Breast epithelium (tissue), 4 donors: Measurements from ENCODE around the gene CLTB. TPM values are rescaled to one million over a fixed set of nuclear protein-coding genes. Genes with fewer than 3 reads are reported as not detected.

Source experiments
- DNase-seq, 2 donors: peaks; one replicate each; pipeline ENCODE4 v3.0.0-alpha.2; 2019; ENCODE audit warnings: low spot score in 2 of 2
- H3K27ac ChIP-seq, 2 donors: fragments of 200-600 bp; sonication (generic) in 1 of 2; one replicate each; pipeline ENCODE4 v1.5.1; 2016 to 2019; ENCODE audit warnings: mild to moderate bottlenecking in 1 of 2
- H3K27me3 ChIP-seq, 2 donors: fragments of 200-600 bp; sonication (generic) in 1 of 2; one replicate each; pipeline versions ENCODE4 v1.5.1 to v1.6.0; 2017 to 2019; ENCODE audit warnings: control low read depth in 1 of 2, mild to moderate bottlenecking in 1 of 2
- H3K36me3 ChIP-seq: fragments of 200-600 bp; one replicate; pipeline ENCODE4 v1.5.1; 2019
- H3K4me1 ChIP-seq, 2 donors: fragments of 200-600 bp; sonication (generic); one replicate each; pipeline ENCODE4 v1.5.1; 2016 to 2019; ENCODE audit warnings: control low read depth in 1 of 2
- H3K4me3 ChIP-seq, 3 donors: fragments of 200-600 bp; sonication (generic); 1 replicate in 2 of 3; 2 replicates in 1 of 3; pipeline ENCODE4 v1.5.1; 2016 to 2019; ENCODE audit warnings: mild to moderate bottlenecking in 3 of 3, moderate library complexity in 2 of 3
- H3K9me3 ChIP-seq, 2 donors: fragments of 200-600 bp; sonication (generic) in 1 of 2; one replicate each; pipeline ENCODE4 v1.5.1; 2016 to 2019; ENCODE audit warnings: control low read depth in 1 of 2
- CTCF ChIP-seq, 3 donors: fragments of 450-650 bp; IDR thresholded peaks; one replicate each; pipeline ENCODE4 v1.5.1; 2016 to 2017; ENCODE audit warnings: antibody characterized with exemption in 3 of 3, mild to moderate bottlenecking in 3 of 3, moderate library complexity in 3 of 3
- POLR2A ChIP-seq: fragments of 450-650 bp; IDR thresholded peaks from one replicate; pipeline ENCODE4 v1.6.1; 2016; ENCODE audit warnings: antibody characterized with exemption, mild to moderate bottlenecking, moderate library complexity
- POLR2AphosphoS5 ChIP-seq, 3 donors: sonication (generic); formaldehyde crosslinking; IDR thresholded peaks; one replicate each; pipeline ENCODE4 v1.6.1; 2017; ENCODE audit warnings: antibody characterized with exemption in 3 of 3
- intact Hi-C: fragments of 100-400 bp; cut with DNase I; formaldehyde crosslinking; loops from one replicate; pipeline ENCODE4 v1.15.1; 2023; ENCODE audit warnings: low total_unique reads
- total RNA-seq, 3 donors: library from RNA; depleted of rRNA; stranded (reverse); fragments of >200 nt; gene quantifications; one replicate each; pipeline ENCODE4 v1.1.0, GENCODE V29; 2016

Gene CLTB
- total RNA-seq, 3 donors from 2014 or later, result 91.0 to 122 (median 121) TPM

GRCh38 chr5:176361437-176362232 is 54.7 kb downstream of the CLTB start, which contains the start of gene KIAA1191:
Gene KIAA1191 (minus strand): TSS chr5:176361764. CDS start chr5:176359508, 2,256 bp downstream.
- Histone ChIP-seq H3K4me1 (no peaks in the 10 kb centered on the region), H3K36me3 (no peaks in the 10 kb centered on the region), H3K9me3 (no peaks in the 10 kb centered on the region), H3K27me3 (no peaks in the 10 kb centered on the region), H3K4me3 (peak within 1 kb of the TSS; percentile 83 to 97 (median 93)), H3K27ac (peak within 1 kb of the TSS; percentile 78 to 79)
- intact Hi-C loops, result no loop called here
- DNase-seq, result peak; percentile 87 to 92
- peak; percentile 66 to 83 (median 75) for TF ChIP-seq POLR2AphosphoS5 (IDR thresholded peaks at IDR 0.05)
- TF ChIP-seq CTCF (IDR thresholded peaks at IDR 0.05), result no peak

GRCh38 chr5:176360894-176361436 is 55.4 kb downstream of the CLTB start:
- Histone ChIP-seq H3K27me3 (no peaks in the 10 kb centered on the region), H3K9me3 (no peaks in the 10 kb centered on the region), H3K4me3 (peak overlapping the region; percentile 83 to 97 (median 93)), H3K36me3 (no peaks in the 10 kb centered on the region), H3K4me1 (no peaks in the 10 kb centered on the region), H3K27ac (peak overlapping the region; percentile 78 to 79)
- TF ChIP-seq POLR2AphosphoS5 (IDR thresholded peaks at IDR 0.05) (no peak), CTCF (IDR thresholded peaks at IDR 0.05) (no peak), POLR2A (no peak)
- intact Hi-C loops, result no loop called here
- DNase-seq, result peak in 1 of 2 donors; percentile 19

DNA sequence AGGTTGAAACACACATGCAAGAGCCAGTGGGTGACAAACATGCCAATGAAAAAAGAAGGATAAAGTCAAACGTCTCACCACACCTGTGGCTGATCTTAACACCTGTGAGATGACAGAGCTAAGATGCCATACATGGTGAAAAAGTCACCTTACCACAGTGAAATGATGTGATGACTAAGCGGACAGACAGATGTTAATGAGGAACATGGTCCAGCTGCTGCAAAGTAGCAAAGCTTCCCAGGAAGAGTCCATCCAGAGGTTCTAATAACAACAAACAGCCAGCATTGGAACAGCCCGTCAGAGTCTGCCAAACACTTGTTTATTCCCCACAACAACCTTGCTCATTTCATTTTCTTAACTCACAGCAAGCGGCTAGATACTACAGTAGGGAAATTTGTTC is 56.7 kb downstream of the CLTB start:
- DNase-seq, result no peak
- TF ChIP-seq CTCF (IDR thresholded peaks at IDR 0.05), result no peak
- TF ChIP-seq POLR2A, result no peak
- TF ChIP-seq POLR2AphosphoS5 (IDR thresholded peaks at IDR 0.05), result no peak
- intact Hi-C loops, result no loop called here
- no peaks in the 10 kb centered on the region for H3K27me3 ChIP-seq
- no peak overlapping the region for H3K4me3 ChIP-seq
- no peaks in the 10 kb centered on the region for H3K36me3 ChIP-seq
- H3K4me1 ChIP-seq, result no peaks in the 10 kb centered on the region
- H3K9me3 ChIP-seq, result no peaks in the 10 kb centered on the region
- H3K27ac ChIP-seq, result no peak overlapping the region

DNA sequence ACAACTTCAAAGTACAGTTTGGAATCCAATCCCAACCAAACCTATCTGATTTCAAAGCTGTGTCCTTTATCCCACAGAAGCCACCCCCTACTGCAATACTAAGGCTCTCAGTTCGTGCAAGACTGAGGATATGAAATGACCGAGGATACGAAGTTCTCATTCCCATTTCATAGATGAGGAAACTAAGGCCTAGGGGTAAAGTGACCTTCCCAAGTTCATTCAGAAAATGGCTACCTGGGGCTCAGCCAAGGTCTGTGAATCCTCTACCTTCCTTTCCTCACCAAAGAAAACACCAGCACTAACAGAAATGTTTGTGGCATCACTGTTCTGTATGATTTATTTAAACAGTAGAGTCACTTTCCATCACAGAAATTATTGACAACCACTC is 60.2 kb downstream of the CLTB start:
- intact Hi-C loops, result no loop called here
- TF ChIP-seq POLR2AphosphoS5 (IDR thresholded peaks at IDR 0.05) (no peak), POLR2A (no peak), CTCF (IDR thresholded peaks at IDR 0.05) (no peak)
- Histone ChIP-seq H3K36me3 (no peaks in the 10 kb centered on the region), H3K9me3 (no peaks in the 10 kb centered on the region), H3K27me3 (no peaks in the 10 kb centered on the region), H3K27ac (no peak overlapping the region), H3K4me3 (no peak overlapping the region), H3K4me1 (no peaks in the 10 kb centered on the region)
- DNase-seq, result no peak
